Osteoblast (primary cell): Measurements from ENCODE around the gene LPCAT3. TPM values are rescaled to one million over a fixed set of nuclear protein-coding genes. Genes with fewer than 3 reads are reported as not detected.

ENCODE experiments used
- DNase-seq: peaks from one replicate; pipeline ENCODE4 v3.0.0; 2011; ENCODE audit warnings: low spot score, mixed read lengths; ENCODE audit not compliant: insufficient read length; ENCODE audit errors: missing footprints
- H2AFZ ChIP-seq: 2 replicates; pipeline ENCODE4 v1.6.0; 2011; ENCODE audit warnings: mild to moderate bottlenecking, low read length
- H3K27ac ChIP-seq: 2 replicates; pipeline ENCODE4 v1.5.1; 2011; ENCODE audit warnings: mild to moderate bottlenecking, low read depth, low read length, moderate library complexity
- H3K27me3 ChIP-seq: 2 replicates; pipeline ENCODE4 v1.6.0; 2012; ENCODE audit warnings: mild to moderate bottlenecking, control low read depth, inconsistent platforms, low read length, moderate library complexity; ENCODE audit not compliant: insufficient read depth
- H3K36me3 ChIP-seq: 2 replicates; pipeline ENCODE4 v1.5.1; 2011; ENCODE audit warnings: mild to moderate bottlenecking, low read length, control low read depth, moderate library complexity; ENCODE audit not compliant: insufficient read depth
- H3K4me1 ChIP-seq: 2 replicates; pipeline ENCODE4 v1.5.1; 2011; ENCODE audit warnings: mild to moderate bottlenecking, low read length, control low read depth, moderate library complexity; ENCODE audit not compliant: insufficient read depth
- H3K4me2 ChIP-seq: 2 replicates; pipeline ENCODE4 v1.6.0; 2011; ENCODE audit warnings: mild to moderate bottlenecking, low read length; ENCODE audit not compliant: insufficient read depth
- H3K4me3 ChIP-seq: fragments of 200-600 bp; sonication (generic); 3 replicates; pipeline ENCODE4 v1.5.1; 2012; ENCODE audit warnings: mild to moderate bottlenecking, low read length, inconsistent platforms; ENCODE audit not compliant: insufficient read depth
- H3K79me2 ChIP-seq: 2 replicates; pipeline ENCODE4 v1.6.0; 2012; ENCODE audit warnings: mild to moderate bottlenecking, low read length, control low read depth, inconsistent platforms; ENCODE audit not compliant: insufficient read depth
- H3K9me3 ChIP-seq: 2 replicates; pipeline ENCODE4 v1.5.1; 2011; ENCODE audit warnings: low read depth, low read length, control low read depth
- H4K20me1 ChIP-seq: 2 replicates; pipeline ENCODE4 v1.6.0; 2012; ENCODE audit warnings: mild to moderate bottlenecking, low read length, control low read depth; ENCODE audit not compliant: insufficient read depth
- CTCF ChIP-seq: IDR thresholded peaks from 2 replicates; pipeline ENCODE4 v1.5.1; 2011; ENCODE audit warnings: mild to moderate bottlenecking, low read depth, low read length, moderate library complexity; ENCODE audit errors: extremely low read depth
- total RNA-seq: library from RNA; depleted of rRNA; stranded (reverse); fragments of >200 nt; gene quantifications from 2 replicates; pipeline ENCODE4 v1.2.3, GENCODE V29; 2012

LPCAT3 gene
- total RNA-seq, 1 donor = 20.3 TPM

- DNase-seq = no peak
- no peaks in the 10 kb centered on the region for H4K20me1 ChIP-seq
- no peaks in the 10 kb centered on the region for H3K9me3 ChIP-seq
- H3K36me3 ChIP-seq = peaks cover 15% of the 10 kb centered on the region
- peaks cover 34% of the 10 kb centered on the region for H3K4me1 ChIP-seq
- no peaks in the 10 kb centered on the region for H3K27me3 ChIP-seq
- TF ChIP-seq CTCF = no peak
- H2AFZ ChIP-seq = no peak overlapping the region
- H3K79me2 ChIP-seq = no peaks in the 10 kb centered on the region
- H3K4me2 ChIP-seq = no peak overlapping the region
- no peak overlapping the region for H3K4me3 ChIP-seq
- H3K27ac ChIP-seq = no peak overlapping the region
Measured at GRCh38 chr12:7065073-7065623, 46.9 kb upstream of the LPCAT3 start.

DNA sequence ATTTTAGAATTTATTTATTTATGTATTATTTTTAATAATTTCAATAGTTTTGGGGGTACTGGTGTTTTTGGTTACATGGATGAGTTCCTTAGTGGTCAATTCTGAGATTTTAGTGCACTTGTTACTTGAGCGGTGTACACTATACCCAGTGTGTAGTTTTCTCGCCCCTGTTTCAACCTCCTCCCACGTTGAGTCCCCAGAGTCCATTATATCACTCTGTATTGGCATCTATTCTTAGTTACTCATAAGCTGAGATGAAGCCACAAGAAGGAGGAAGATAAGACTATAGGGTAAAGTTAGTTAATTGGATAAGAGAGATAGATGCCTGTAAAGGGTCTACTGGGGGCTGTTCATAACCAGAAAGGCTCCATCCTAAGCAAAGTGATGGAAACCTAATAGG lies 46.2 kb upstream of the LPCAT3 start:
- peaks cover 15% of the 10 kb centered on the region for H3K36me3 ChIP-seq
- H3K4me2 ChIP-seq = no peak overlapping the region
- no peak overlapping the region for H3K4me3 ChIP-seq
- no peaks in the 10 kb centered on the region for H3K79me2 ChIP-seq
- H4K20me1 ChIP-seq = no peaks in the 10 kb centered on the region
- H3K27me3 ChIP-seq = no peaks in the 10 kb centered on the region
- no peak overlapping the region for H3K27ac ChIP-seq
- no peaks in the 10 kb centered on the region for H3K9me3 ChIP-seq
- peaks cover 40% of the 10 kb centered on the region for H3K4me1 ChIP-seq
- DNase-seq = no peak
- no peak for TF ChIP-seq CTCF
- no peak overlapping the region for H2AFZ ChIP-seq

DNA sequence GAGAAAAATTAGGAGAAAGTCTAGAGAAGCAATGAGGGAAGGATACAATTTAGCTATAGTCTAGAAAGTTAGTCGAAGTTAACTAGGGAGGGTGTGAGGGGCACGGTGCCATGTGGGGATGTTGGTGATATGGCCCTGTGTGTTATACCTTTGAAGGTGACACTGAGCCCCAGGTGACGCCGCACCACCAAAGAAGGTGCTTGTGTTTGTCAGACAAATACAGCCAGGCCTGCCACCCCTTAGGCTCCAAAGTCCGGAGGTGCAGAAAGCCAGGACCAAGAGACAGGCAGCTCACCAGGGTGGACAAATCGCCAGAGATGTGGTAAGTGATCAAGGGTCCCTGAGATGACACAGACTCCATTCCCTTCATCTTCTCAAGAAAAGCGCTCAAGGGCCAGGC lies 43.3 kb upstream of the LPCAT3 start:
- no peaks in the 10 kb centered on the region for H3K27me3 ChIP-seq
- peak overlapping the region; percentile 69 for H3K4me3 ChIP-seq
- H3K4me2 ChIP-seq = peak overlapping the region; percentile 89
- no peak overlapping the region for H3K27ac ChIP-seq
- H3K9me3 ChIP-seq = no peaks in the 10 kb centered on the region
- H3K79me2 ChIP-seq = no peaks in the 10 kb centered on the region
- no peak for TF ChIP-seq CTCF
- H3K4me1 ChIP-seq = peaks cover 31% of the 10 kb centered on the region
- peaks cover 9% of the 10 kb centered on the region for H3K36me3 ChIP-seq
- no peak overlapping the region for H2AFZ ChIP-seq
- no peak for DNase-seq
- no peaks in the 10 kb centered on the region for H4K20me1 ChIP-seq

GRCh38 chr12:7061138-7061537 lies 42.9 kb upstream of the LPCAT3 start:
- DNase-seq = no peak
- no peaks in the 10 kb centered on the region for H3K27me3 ChIP-seq
- H3K4me2 ChIP-seq = peak overlapping the region; percentile 89
- TF ChIP-seq CTCF = no peak
- H3K27ac ChIP-seq = peak overlapping the region; percentile 83
- peak overlapping the region; percentile 69 for H3K4me3 ChIP-seq
- no peaks in the 10 kb centered on the region for H3K79me2 ChIP-seq
- H4K20me1 ChIP-seq = no peaks in the 10 kb centered on the region
- H2AFZ ChIP-seq = peak overlapping the region; percentile 89
- peaks cover 31% of the 10 kb centered on the region for H3K4me1 ChIP-seq
- H3K9me3 ChIP-seq = no peaks in the 10 kb centered on the region
- H3K36me3 ChIP-seq = peaks cover 4% of the 10 kb centered on the region
